Glutamatergic neuron (in vitro differentiated cells): ENCODE data around the gene TIPARP. TPM values are rescaled to one million over a fixed set of nuclear protein-coding genes. Genes with fewer than 3 reads are reported as not detected.

Experiments
- DNase-seq: peaks from one replicate; pipeline ENCODE4 v3.0.0; 2022
- H3K27ac Mint-ChIP-seq: one replicate; pipeline ENCODE4 v1.8.0; 2020; ENCODE audit warnings: mild to moderate bottlenecking, mixed read lengths, inconsistent platforms; ENCODE audit not compliant: unreplicated experiment
- H3K27me3 Mint-ChIP-seq: one replicate; pipeline ENCODE4 v1.8.0; 2020; ENCODE audit warnings: mild to moderate bottlenecking, moderate library complexity, mixed read lengths, inconsistent platforms; ENCODE audit not compliant: unreplicated experiment
- H3K36me3 Mint-ChIP-seq: one replicate; pipeline ENCODE4 v1.8.0; 2020; ENCODE audit warnings: mild to moderate bottlenecking, mixed read lengths, inconsistent platforms; ENCODE audit not compliant: unreplicated experiment
- H3K4me1 Mint-ChIP-seq: one replicate; pipeline ENCODE4 v1.8.0; 2020; ENCODE audit warnings: mild to moderate bottlenecking, low read depth, mixed read lengths, inconsistent platforms; ENCODE audit not compliant: unreplicated experiment
- H3K4me3 Mint-ChIP-seq: one replicate; pipeline ENCODE4 v1.8.0; 2020; ENCODE audit warnings: mild to moderate bottlenecking, mixed read lengths, inconsistent platforms; ENCODE audit not compliant: unreplicated experiment
- H3K9me3 Mint-ChIP-seq: one replicate; pipeline ENCODE4 v1.8.0; 2020; ENCODE audit warnings: mild to moderate bottlenecking, moderate library complexity, mixed read lengths, inconsistent platforms; ENCODE audit not compliant: unreplicated experiment
- CTCF ChIP-seq: fragments of 200-600 bp; sonication (generic); IDR thresholded peaks from one replicate; pipeline ENCODE4 v1.5.0; 2021; ENCODE audit not compliant: partially characterized antibody, unreplicated experiment
- total RNA-seq: library from RNA; stranded (reverse); fragmentation: NEBNext Ultra II Directional; extraction: Animal tissue kit (Norgen Biotek cat#: 25700); gene quantifications from one replicate; pipeline ENCODE4 v1.2.1, GENCODE V29; 2021; ENCODE audit not compliant: unreplicated experiment

TIPARP gene
- total RNA-seq, 1 donor from 2014 or later: 9.5 TPM

GRCh38 chr3:156657440-156657839, 16.9 kb upstream of the TIPARP start:
- H3K4me1 Mint-ChIP-seq: no peaks in the 10 kb centered on the region
- H3K9me3 Mint-ChIP-seq: no peaks in the 10 kb centered on the region
- TF ChIP-seq CTCF: no peak
- no peaks in the 10 kb centered on the region for H3K36me3 Mint-ChIP-seq
- H3K27ac Mint-ChIP-seq: no peak overlapping the region
- no peak for DNase-seq
- H3K27me3 Mint-ChIP-seq: peaks cover 3% of the 10 kb centered on the region
- no peak overlapping the region for H3K4me3 Mint-ChIP-seq

GRCh38 chr3:156657862-156658731, 16.3 kb upstream of the TIPARP start:
- H3K27me3 Mint-ChIP-seq: peaks cover 3% of the 10 kb centered on the region
- TF ChIP-seq CTCF: no peak
- H3K36me3 Mint-ChIP-seq: no peaks in the 10 kb centered on the region

GRCh38 chr3:156658732-156659090, 15.7 kb upstream of the TIPARP start:
- no peaks in the 10 kb centered on the region for H3K36me3 Mint-ChIP-seq
- TF ChIP-seq CTCF: no peak
- no peaks in the 10 kb centered on the region for H3K4me1 Mint-ChIP-seq
- peaks cover 3% of the 10 kb centered on the region for H3K27me3 Mint-ChIP-seq
- H3K9me3 Mint-ChIP-seq: no peaks in the 10 kb centered on the region
- no peak for DNase-seq
- no peak overlapping the region for H3K27ac Mint-ChIP-seq
- H3K4me3 Mint-ChIP-seq: no peak overlapping the region

More at GRCh38 chr3:156657862-156658731, 16.3 kb upstream of the TIPARP start:
- Mint-ChIP-seq H3K4me1 (no peaks in the 10 kb centered on the region), H3K4me3 (no peak overlapping the region), H3K27ac (no peak overlapping the region), H3K9me3 (no peaks in the 10 kb centered on the region)
- no peak for DNase-seq

- no peaks in the 10 kb centered on the region for H3K4me1 Mint-ChIP-seq
- H3K27ac Mint-ChIP-seq: no peak overlapping the region
- H3K4me3 Mint-ChIP-seq: no peak overlapping the region
- H3K36me3 Mint-ChIP-seq: no peaks in the 10 kb centered on the region
- H3K27me3 Mint-ChIP-seq: peaks cover 3% of the 10 kb centered on the region
- TF ChIP-seq CTCF: no peak
- no peak for DNase-seq
- H3K9me3 Mint-ChIP-seq: no peaks in the 10 kb centered on the region
These were observed 15.1 kb upstream of the TIPARP start for GRCh38 chr3:156659260-156659659.

GRCh38 chr3:156661155-156661554, 13.2 kb upstream of the TIPARP start:
- no peaks in the 10 kb centered on the region for H3K9me3 Mint-ChIP-seq
- no peaks in the 10 kb centered on the region for H3K4me1 Mint-ChIP-seq
- TF ChIP-seq CTCF: no peak
- no peak for DNase-seq
- H3K27ac Mint-ChIP-seq: no peak overlapping the region
- H3K36me3 Mint-ChIP-seq: no peaks in the 10 kb centered on the region
- peaks cover 3% of the 10 kb centered on the region for H3K27me3 Mint-ChIP-seq
- no peak overlapping the region for H3K4me3 Mint-ChIP-seq
